GM12873 (cell line): Measurements from ENCODE around the gene ITGA8.

Experiments used
- CTCF ChIP-seq: IDR thresholded peaks from 2 replicates; pipeline ENCODE4 v1.5.1; 2012; ENCODE audit warnings: low read depth, mild to moderate bottlenecking, moderate library complexity, low read length, control low read depth; ENCODE audit not compliant: insufficient read depth; ENCODE audit errors: missing control alignments

The ITGA8 gene

DNA sequence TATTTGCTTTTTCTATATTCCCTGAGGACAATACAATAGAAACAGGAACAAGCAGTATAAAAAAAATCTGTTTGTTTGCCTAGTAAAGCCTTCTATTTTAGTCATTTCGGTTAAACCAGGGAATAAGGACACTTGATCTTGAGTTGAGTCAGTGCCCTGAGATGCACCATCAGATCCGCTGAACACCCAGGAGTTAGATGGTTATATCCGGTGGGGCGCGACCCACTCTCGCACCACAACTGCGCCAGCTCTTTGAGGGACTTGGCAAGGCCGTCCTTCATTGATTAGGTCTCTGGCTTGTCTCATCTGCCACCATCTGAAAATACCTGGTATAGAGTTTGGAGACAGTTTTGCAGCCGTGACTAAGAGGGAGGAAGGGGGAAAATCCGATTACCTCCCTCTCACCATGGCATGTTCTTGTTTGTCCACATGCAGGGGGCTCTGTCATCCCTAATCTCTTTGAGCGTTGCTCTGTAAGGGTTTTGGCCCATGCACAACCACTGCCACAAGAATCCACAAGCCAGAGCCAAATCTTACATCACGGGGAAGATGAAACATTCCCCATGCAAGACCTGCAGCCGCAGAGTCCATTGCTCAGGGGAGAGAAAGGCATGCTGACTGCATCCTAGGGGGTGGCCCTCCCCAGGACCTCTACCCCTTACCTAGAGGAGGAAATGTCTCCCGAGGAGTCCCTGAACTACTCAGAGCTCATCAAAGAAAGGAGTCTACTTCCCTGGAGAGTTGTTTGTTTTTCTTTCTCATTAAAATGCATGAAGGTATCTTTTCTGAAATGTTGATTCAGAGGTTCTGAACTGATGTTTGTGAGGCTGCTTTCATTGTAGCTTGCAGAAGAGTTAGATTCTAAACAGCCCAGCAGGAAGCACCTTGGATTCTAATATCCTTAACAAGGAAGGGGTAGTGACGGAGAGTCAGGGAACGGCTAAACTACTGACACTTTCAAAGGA, 247.0 kb downstream of the ITGA8 start:
- no peak for TF ChIP-seq CTCF

- TF ChIP-seq CTCF = no peak
These were observed 247.7 kb downstream of the ITGA8 start for GRCh38 chr10:15472008-15472407.

GRCh38 chr10:15469111-15469510, 250.6 kb downstream of the ITGA8 start:
- TF ChIP-seq CTCF = no peak

GRCh38 chr10:15464381-15464780, 255.3 kb downstream of the ITGA8 start:
- no peak for TF ChIP-seq CTCF
